CD4-positive, alpha-beta T cell treated with Interleukin-6 for 4 hours (primary cell): ENCODE results near the gene FARS2.

Experiments used
- DNase-seq: peaks from one replicate; pipeline ENCODE4 v3.0.0-alpha.2; 2020; ENCODE audit warnings: mixed read lengths

The FARS2 gene

GRCh38 chr6:5475779-5476178 lies 214.5 kb downstream of the FARS2 start:
- no peak for DNase-seq

DNA sequence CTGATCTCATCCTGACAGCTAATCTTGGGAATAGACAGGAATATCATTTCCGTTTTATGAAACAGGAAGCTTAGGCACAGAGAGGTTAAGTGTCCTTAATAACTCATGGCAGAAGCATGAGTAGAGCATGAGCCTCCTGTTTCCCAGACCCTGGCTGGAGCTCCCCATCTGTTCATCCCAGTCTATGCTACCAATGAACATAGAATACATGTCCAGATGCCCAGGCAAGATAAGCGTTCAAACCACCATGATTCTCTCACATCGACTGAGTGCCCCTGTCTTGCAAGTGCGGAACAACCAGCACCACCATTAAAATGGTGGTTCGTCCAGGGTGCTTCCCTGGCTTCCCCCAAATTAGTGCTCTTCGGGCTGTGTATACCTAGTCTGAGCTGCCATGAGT lies 217.1 kb downstream of the FARS2 start:
- no peak for DNase-seq

- DNase-seq: no peak
Observed at GRCh38 chr6:5481033-5481432, 219.7 kb downstream of the FARS2 start.

DNA sequence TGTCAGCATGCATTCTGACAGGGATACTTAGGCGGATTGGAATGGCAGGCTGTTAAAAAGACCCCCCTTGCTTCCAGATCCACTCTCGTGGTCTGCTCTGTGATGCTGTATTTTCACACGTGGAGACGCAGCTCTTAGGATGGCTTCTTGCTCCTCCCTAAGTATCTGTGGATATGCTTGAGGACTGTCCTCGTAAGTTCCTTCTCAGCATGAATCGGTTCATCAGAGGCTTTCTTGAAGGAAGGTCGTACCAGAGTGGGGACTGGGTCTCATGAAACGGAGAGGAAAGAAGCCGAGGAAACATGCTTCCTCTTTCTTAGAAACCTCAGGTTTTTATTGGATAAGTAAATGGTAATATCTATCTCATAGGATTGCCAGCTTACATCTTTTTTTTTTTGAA lies 220.4 kb downstream of the FARS2 start:
- DNase-seq: no peak

GRCh38 chr6:5482619-5483018 lies 221.3 kb downstream of the FARS2 start:
- DNase-seq: no peak

DNA sequence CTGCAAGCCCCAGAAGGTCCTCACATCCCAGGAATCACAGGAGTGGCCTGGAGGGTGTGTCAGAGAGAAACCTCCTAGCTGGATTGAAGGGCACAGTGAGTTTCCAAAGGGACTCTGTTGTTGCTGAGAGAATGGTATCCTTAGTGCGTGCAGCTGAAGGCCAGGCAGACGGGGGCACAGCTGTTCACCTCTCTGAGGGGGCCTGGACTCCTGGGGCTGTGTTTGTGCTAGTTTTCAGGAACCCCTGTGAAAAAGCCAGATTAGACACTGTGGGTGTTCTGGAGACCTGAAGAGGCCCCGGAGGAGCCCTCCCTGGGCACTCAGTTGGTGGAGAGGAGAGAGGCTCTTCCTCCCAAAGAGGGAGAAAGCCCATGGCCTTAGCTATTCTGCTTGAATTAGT lies 223.4 kb downstream of the FARS2 start:
- no peak for DNase-seq

- no peak for DNase-seq
Observed at GRCh38 chr6:5486214-5486613, 224.9 kb downstream of the FARS2 start.

GRCh38 chr6:5490501-5491069 lies 229.3 kb downstream of the FARS2 start:
- no peak for DNase-seq

- DNase-seq: no peak
Observed at GRCh38 chr6:5492356-5492755, 231.0 kb downstream of the FARS2 start.

- DNase-seq: no peak
Observed at GRCh38 chr6:5493806-5494205, 232.5 kb downstream of the FARS2 start.

DNA sequence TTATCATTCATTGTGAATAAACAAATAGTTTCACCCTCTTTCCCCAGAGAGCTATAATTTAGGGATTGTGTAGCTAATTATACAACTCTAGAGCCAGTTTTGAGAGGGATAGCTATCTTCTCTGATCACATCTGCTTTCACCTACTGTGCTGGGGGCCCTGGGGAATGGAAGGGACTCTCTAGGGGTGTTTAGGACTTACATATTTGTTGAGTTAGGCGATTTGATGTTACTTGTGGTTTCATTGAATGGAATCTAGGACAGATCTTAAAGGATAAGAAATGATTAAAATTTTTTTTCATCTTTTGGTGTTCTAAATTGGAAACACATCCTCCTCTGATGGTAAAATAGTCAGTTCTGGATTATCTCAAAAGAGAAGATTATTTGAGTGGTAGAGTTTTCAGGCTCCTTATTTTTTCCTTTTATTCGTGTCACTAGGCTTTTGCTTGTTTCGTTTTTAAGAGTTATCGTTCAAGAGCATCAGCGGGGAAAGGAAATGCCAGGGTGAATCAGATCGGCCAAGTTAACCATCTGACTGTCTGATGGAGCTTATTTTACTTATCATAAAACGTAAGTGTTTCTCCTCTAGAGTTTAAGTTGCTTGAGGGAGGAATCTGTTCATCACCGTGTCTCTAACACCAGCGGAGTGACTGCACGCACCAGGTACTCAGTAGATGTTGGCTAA lies 236.7 kb downstream of the FARS2 start:
- DNase-seq: no peak

DNA sequence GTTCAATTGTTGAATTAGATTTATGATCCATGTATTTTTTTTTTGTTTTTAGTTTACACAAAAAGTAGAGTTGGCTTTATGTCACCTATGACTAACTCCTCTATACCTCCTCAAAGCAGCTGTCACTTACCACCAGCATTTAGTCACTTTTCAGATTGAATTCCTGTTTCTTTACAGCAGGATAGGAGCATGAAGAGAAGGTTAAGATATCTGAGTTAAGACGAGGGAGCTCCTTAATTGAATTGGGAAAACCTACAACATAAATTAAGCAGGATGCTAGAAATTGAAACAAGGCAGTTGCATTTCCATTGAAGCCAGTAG lies 237.2 kb downstream of the FARS2 start:
- no peak for DNase-seq

GRCh38 chr6:5499644-5500306 lies 238.5 kb downstream of the FARS2 start:
- no peak for DNase-seq

DNA sequence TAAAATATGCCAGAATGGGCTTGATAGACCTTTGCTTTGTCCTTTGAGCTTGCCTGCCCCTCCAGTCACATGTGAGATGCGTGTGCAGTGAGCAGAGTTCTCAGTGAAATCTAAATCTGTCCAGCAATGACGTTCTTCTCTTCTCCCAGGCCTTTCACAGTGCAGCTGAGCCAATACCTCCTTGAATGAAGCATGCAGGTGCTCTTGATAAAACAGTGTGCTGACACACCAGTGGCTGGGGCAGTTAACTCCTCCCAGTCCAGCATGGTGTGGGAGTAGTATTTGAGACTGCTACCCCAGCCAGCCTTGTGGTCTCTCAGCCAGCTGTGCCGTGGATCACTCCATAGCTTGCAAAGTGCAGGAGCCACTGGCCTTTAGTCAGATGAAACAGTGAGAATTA lies 240.5 kb downstream of the FARS2 start:
- DNase-seq: no peak

GRCh38 chr6:5504078-5504477 lies 242.8 kb downstream of the FARS2 start:
- no peak for DNase-seq

DNA sequence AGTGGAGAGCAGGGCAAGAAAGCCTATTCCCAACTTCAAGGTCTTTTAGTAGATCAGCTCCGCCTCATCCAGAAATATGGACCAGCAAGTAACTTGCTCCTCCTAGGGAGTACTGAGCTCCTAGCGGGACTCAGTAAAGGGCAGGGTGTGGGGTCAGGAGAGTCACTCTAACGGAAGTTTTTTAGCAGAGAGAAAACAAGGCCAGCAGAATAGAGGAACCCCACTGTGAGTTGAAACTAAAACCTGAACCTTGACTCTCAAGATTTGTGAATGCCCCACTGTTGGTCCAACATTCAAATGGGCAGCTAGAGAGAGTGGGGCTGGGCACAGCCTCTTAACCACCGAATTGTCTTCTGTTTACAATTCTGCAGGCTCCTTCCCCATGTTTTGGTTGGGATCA lies 244.8 kb downstream of the FARS2 start:
- DNase-seq: no peak

- DNase-seq: no peak
Observed at GRCh38 chr6:5506597-5506996, 245.3 kb downstream of the FARS2 start.

DNA sequence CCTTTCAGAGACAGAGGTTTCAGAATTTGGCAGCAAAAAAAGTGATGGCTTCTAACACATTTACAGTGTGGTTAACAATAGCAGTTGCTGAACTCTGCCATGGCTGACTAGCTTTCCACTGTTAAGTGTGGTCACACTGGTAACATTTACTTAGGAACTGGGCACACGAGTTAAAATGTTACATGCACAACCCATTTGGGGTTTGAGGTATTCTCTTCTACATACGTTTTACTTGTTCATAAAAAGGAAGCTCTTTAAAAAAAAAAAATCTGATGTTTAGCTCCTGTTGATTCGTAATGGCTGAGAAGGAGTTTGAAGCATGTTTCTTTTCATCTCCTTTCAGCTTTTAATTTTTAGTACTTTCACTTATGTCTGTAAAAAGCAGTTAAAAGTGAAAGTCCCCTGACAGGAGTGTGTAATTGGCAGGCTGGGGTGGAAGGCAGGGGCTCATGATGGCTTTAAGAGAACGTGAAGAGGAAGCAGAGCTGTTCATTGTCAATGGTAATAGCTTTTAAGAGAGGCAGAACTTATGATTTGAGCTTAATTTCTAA lies 245.9 kb downstream of the FARS2 start:
- DNase-seq: peak; percentile 17

DNA sequence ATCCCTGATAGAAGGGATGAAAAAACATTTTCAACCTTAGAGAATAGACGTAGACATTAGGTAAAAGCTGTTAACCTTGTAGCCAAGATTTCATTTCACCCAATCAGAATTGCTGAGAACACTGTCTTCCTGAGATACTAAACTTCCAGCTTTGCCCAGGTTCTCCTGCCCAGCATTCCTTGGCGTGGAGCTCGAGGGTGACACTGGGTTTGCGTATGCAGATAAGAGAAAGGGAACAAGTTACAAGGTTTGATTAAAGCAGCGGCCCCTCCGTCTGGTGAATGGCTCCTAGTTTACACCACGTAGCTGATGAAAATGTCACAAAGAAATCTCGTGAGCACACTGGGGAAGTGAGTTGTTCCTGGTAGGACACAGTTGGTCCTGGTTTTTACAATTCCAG lies 247.8 kb downstream of the FARS2 start:
- DNase-seq: no peak

DNA sequence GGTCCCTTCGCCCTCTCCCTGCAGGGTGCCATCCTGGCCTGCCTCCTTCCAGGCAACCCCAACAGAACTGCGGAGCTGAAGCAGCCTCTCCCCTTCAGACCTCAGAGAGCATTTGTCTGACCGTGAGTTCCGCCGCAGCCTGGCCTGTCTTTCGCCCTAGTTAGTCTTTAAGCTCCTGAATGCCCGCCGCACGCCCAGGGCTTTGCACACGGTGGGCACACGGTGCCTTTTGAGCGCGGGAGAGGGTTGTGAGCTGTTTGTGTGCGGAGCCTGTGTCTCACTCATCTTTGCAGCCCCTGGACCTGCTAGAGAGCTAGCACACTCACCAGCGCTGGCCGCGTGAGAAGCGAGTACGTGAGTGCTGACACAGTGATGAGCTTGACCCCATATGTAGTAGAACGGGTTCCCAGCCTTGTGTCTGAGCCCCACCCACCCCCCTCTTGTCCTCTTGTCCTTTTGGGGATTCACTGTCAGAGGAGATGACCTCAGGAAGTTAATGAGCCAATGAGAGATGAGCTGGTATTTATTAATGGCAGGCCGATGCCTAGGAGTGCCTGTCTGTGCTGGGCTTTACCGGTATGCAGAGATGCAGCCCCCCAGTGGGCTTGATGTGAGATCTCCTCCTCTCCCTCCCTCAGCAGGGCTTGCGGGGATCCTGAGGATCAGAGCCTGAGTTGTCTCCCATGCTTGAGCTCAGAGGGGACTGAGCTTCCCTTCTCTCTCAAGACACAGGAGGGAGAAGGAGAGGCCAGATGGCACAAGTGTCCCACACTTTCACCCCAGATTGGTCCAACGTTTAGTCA lies 249.2 kb downstream of the FARS2 start:
- no peak for DNase-seq

GRCh38 chr6:5511954-5512353 lies 250.6 kb downstream of the FARS2 start:
- DNase-seq: no peak

DNA sequence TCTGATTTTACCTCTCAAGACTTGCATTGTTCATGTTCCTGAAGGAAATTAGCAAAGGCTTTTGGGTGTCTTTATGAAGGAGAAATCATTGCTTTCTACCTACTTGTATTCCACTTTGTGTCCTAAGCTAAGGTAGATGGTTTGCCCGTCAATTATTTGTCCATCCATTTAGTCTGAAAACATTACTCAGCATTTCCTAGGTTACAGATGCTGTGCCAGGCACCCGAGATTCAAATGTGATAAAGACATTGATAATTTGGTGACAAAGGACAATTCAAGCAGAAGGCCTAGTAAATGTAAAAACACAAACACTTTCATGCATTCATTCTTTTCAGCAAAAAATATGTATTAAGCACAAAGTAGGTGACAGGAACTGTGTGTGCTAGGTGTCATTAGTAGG lies 251.1 kb downstream of the FARS2 start:
- DNase-seq: no peak

DNA sequence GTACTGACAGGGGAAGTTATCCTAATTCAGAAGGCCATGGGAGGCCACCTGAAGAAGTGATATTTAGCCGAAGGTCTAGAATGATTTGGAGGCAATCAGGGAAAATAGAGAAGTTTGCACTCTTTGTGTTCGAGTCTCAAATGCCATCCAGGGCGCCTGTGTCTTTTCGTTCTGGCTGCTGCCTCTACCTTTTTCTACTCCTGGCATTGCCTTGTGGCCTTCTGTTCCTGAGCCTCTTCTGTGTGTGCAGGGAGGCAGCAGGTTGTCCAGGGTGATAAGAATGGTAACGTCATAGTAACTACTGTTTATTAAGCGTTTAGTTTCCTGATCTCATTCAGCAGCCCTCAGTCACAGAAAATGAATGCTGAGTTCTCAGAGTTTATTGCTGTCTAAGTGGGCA lies 252.1 kb downstream of the FARS2 start:
- no peak for DNase-seq

- no peak for DNase-seq
Observed at GRCh38 chr6:5514353-5514752, 253.0 kb downstream of the FARS2 start.
